ENCODE data around the gene ZBTB21. TPM values are rescaled to one million over a fixed set of nuclear protein-coding genes. Genes with fewer than 3 reads are reported as not detected.

Gene ZBTB21
- total and polyA plus RNA-seq, 9 of the 15 experiments (the other 6 are each of a cell fraction or from before 2014, with no cell fraction given), result 2.2 to 15.2 (median 8.7) TPM

DNA sequence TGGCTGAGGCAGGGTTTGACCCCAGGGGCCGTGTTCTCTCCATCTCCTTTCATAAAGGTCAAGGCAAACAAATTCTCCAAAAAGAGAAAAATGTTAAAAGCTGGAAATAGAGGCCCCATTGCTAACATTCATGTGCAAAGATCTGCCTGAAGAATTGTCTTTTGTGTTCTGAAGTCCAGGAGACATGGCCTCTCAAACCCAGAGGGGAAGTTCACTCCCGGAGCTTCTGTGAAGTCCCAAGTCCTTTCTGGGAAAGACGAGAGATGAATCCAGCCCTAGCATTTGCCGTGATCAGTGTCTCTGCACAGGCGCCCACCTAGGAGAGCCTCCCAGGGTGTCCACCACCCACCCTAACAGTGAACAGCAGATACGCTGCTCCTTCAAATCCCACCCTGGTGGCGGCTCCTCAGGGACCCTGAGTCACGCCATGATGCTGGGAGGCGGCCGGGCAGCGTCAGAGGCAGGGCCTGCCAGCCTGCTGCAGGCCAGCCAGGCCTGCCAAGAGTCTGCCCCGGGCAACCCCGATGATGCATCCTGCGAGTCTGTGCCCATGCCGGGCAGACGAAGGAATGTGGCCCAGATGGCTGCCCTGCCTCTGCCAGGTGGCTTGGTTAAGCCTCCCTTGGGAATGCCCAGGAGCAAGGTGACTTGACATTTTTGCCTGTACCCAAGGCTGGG, 51.1 kb downstream of the ZBTB21 start:
- FAIRE-seq, result no peak
- intact Hi-C loops (cut with micrococcal nuclease), result loop anchor here (5.0 kb wide), 2 partner anchors 82 to 142 kb away; partner anchors contain the start of gene PRDM15
- ATAC-seq, result no peak
- no peaks in the 10 kb centered on the region for H3K9me1 ChIP-seq (ENCODE audit: control insufficient read depth, insufficient read depth, low read length)
- no peak for DNase-seq (ENCODE audit: extremely low read depth in 1 of 4, low spot score in 3 of 4)
- POLR2A ChIA-PET, result interaction anchor here (0.6 kb wide), 1 partner anchor 9 kb away, joined by 4 read pairs; no protein-coding TSS in a partner anchor
- no peak overlapping the region for H2AFZ ChIP-seq (ENCODE audit: low read depth, low read length)
- H3K9ac ChIP-seq (ENCODE audit: insufficient read depth in 1 of 2, low read depth in 2 of 2, low read length in 2 of 2), result no peak overlapping the region
- peaks cover 23 to 35% of the 10 kb centered on the region in 2 experiments for H3K27me3 ChIP-seq (ENCODE audit: control insufficient read depth in 2 of 2, insufficient read depth in 2 of 2, low read length in 2 of 2)
- no peaks in the 10 kb centered on the region for H4K20me1 ChIP-seq (replicated peaks; ENCODE audit: control insufficient read depth, insufficient read depth, low read length)
- H3K4me1 ChIP-seq (replicated peaks in 1 of 2; ENCODE audit: control insufficient read depth in 2 of 2, insufficient read depth in 2 of 2, low read length in 2 of 2), result peaks cover 31 to 45% of the 10 kb centered on the region in 2 experiments
- no peaks in the 10 kb centered on the region; the same call in 2 of the 3 replicates for H3K36me3 ChIP-seq (ENCODE audit: control insufficient read depth, insufficient read depth, low read length)
- in situ Hi-C loops (cut with MboI), result no loop called here
- no peak overlapping the region for H3K4me2 ChIP-seq (ENCODE audit: insufficient read depth, low read length)
- CTCF ChIA-PET (ENCODE audit: low intra/inter-chr PET ratio), result interaction anchor here (1.2 kb wide), 1 partner anchor 142 kb away, joined by 3 read pairs; no protein-coding TSS in a partner anchor
- no peak overlapping the region for H3K27ac ChIP-seq (ENCODE audit: extremely low read depth, low read depth, low read length)
- WGBS (ENCODE audit: insufficient coverage, low coverage, missing lambda C conversion rate), result 88% methylated on average over 12 of the region's 16 CpGs
- H3K4me3 ChIP-seq, result no peak overlapping the region
- no TSS peak for BruUV-seq (replicated peaks)
- H3K79me2 ChIP-seq (ENCODE audit: control insufficient read depth, insufficient read depth, low read length), result no peaks in the 10 kb centered on the region
- TF ChIP-seq ARNT (IDR thresholded peaks at IDR 0.05) (no peak), TCFL5 (CRISPR knock-in tag; conservative IDR thresholded peaks at IDR 0.05) (no peak), PYGO2 (tag; IDR thresholded peaks at IDR 0.05) (no peak), BDP1 (IDR thresholded peaks at IDR 0.05; ENCODE audit: insufficient read depth, insufficient read length) (no peak), ZNF12 (CRISPR knock-in tag; IDR thresholded peaks at IDR 0.05) (no peak), GATAD2A (IDR thresholded peaks at IDR 0.05) (no peak), RBM15 (IDR thresholded peaks at IDR 0.05; ENCODE audit: insufficient read depth, low read length) (no peak), COPS2 (conservative IDR thresholded peaks at IDR 0.05) (no peak), CCNT2 (IDR thresholded peaks at IDR 0.05; ENCODE audit: borderline replicate concordance, extremely low read depth, insufficient read length, low read depth, low read length) (no peak), SAP30 (IDR thresholded peaks at IDR 0.05; ENCODE audit: borderline replicate concordance, insufficient read depth, low read depth, low read length, poor library complexity, severe bottlenecking) (no peak), GTF2F1 (IDR thresholded peaks at IDR 0.05; ENCODE audit: low read depth, low read length) (no peak), KDM2B (CRISPR knock-in tag; IDR thresholded peaks at IDR 0.05) (no peak), RUNX1 (IDR thresholded peaks at IDR 0.05; ENCODE audit: low read depth) (no peak), CHD2 (IDR thresholded peaks at IDR 0.05; ENCODE audit: low read depth, low read length) (no peak), MBD2 (IDR thresholded peaks at IDR 0.05; ENCODE audit: borderline replicate concordance, low read depth) (no peak), TAF15 (IDR thresholded peaks at IDR 0.05; ENCODE audit: low read depth, low read length) (no peak), MXI1 (IDR thresholded peaks at IDR 0.05; ENCODE audit: low read depth, low read length) (no peak)
- TF ChIP-seq, protein P1, sequence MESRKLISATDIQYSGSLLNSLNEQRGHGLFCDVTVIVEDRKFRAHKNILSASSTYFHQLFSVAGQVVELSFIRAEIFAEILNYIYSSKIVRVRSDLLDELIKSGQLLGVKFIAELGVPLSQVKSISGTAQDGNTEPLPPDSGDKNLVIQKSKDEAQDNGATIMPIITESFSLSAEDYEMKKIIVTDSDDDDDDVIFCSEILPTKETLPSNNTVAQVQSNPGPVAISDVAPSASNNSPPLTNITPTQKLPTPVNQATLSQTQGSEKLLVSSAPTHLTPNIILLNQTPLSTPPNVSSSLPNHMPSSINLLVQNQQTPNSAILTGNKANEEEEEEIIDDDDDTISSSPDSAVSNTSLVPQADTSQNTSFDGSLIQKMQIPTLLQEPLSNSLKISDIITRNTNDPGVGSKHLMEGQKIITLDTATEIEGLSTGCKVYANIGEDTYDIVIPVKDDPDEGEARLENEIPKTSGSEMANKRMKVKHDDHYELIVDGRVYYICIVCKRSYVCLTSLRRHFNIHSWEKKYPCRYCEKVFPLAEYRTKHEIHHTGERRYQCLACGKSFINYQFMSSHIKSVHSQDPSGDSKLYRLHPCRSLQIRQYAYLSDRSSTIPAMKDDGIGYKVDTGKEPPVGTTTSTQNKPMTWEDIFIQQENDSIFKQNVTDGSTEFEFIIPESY (CRISPR knock-in tag; IDR thresholded peaks at IDR 0.05), result no peak
- TF ChIP-seq, protein P2, sequence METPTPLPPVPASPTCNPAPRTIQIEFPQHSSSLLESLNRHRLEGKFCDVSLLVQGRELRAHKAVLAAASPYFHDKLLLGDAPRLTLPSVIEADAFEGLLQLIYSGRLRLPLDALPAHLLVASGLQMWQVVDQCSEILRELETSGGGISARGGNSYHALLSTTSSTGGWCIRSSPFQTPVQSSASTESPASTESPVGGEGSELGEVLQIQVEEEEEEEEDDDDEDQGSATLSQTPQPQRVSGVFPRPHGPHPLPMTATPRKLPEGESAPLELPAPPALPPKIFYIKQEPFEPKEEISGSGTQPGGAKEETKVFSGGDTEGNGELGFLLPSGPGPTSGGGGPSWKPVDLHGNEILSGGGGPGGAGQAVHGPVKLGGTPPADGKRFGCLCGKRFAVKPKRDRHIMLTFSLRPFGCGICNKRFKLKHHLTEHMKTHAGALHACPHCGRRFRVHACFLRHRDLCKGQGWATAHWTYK (CRISPR knock-in tag; IDR thresholded peaks at IDR 0.05), result no peak
- TF ChIP-seq, protein P3, sequence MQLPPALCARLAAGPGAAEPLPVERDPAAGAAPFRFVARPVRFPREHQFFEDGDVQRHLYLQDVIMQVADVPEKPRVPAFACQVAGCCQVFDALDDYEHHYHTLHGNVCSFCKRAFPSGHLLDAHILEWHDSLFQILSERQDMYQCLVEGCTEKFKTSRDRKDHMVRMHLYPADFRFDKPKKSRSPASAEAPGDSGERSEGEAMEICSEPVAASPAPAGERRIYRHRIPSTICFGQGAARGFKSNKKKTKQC (CRISPR knock-in tag; IDR thresholded peaks at IDR 0.05), result no peak
- no peaks in the 10 kb centered on the region for H3K9me3 ChIP-seq (replicated peaks; ENCODE audit: control insufficient read depth, insufficient read depth, low read depth, low read length)

All from K562 (cell line).